HG02642 (cell line): ENCODE measurements around the gene F8.

Source experiments
- ATAC-seq: cut with Tn5 transposase; IDR thresholded peaks from one replicate; pipeline ENCODE4 v1.9.1; 2021; ENCODE audit warnings: mild to moderate bottlenecking; ENCODE audit not compliant: unreplicated experiment, poor library complexity

Gene F8

DNA sequence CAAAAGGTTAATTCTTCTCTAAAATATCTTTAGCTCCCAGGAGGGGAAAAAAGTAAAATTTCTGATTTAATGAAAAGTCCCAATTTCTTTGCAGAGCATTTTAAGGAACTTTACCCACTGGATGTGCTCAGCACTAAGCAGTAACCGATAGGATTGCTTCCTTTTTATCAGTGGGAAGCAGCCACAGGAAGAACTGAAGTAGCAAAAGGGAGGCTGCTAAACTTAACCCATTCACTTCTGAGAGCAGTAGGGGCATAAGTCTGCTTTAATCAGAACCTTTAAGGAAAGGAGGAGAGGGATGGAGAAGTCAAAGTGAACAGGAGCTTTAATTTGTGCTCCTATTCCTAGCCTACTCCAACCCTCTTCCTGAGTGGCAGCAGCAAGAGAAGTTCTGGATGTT, at the start of gene F8:
TSS of gene F8 (minus strand) at position 139 of the 400 bp plus-strand sequence. CDS start 171 bp downstream, outside the sequence.
- ATAC-seq: no peak

DNA sequence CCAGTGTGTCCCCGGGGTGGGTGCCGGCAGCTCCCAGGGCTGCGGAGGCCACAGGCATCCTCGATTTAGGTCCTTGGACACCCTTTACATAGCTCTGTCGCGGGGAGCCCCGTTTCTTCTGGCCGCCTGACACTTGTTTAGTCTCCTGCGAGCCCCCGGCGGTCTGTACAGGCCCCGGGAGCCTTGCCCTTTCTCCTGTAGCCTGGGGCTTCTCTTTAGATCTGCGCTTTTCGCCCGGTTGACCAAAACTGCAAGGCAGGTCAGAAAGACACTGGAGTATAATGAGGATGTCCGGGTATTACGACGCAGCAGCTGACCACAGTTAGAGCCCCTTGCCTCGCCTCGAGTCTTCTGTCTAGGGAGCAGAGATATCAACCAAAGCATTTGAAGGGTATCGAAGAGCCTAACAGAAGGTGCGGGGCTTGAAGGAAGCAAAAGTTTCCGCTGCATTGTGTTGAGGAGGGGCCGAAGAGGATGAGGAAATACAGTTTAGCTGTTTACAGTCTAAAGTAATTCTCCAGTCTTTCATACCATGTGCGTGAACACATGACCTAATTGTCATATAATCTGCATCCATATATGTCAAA, 49.3 kb upstream of the F8 start:
- ATAC-seq: peak; percentile 16

DNA sequence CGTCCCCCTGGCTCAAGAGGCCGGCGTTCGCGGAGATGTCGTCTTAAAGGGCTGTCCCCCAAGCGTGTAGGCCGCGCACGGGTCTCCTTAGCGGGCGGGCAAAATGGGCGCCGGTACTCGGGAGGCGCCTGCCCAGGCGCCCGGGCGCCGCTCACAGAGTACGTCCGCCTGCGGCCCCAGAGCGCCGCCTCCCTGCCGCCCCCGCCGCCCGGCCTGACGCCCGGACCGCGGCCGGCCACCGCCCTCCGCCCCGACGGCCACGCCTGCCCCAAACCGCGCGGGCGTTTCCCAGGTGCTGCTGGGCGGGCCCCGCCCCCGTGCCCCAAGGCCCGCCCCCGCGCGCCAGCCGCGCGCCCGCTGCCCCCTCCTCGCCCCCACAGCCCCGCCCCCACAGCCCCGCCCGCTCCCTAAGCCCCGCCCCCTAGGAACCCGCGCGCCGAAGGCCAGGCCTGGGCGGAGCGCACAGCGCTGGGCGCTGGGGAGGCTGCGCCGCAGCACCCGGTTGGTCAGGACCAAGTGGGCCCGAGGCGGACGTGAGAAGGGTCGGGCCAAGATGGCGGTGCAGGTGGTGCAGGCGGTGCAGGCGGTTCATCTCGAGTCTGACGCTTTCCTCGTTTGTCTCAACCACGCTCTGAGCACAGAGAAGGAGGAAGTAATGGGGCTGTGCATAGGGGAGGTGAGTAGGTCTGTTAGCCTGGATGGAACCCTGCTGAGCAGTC, 48.6 kb upstream of the F8 start, which contains the start of the genes BRCC3, CMC4 and MTCP1:
TSS of gene BRCC3 (plus strand) at position 534 of the 719 bp plus-strand sequence. CDS start at position 554, 20 bp downstream.
TSS of gene CMC4 (minus strand) at position 162 of the 719 bp plus-strand sequence. CDS start 7,113 bp downstream, outside the sequence.
TSS of gene MTCP1 (minus strand) at position 162 of the 719 bp plus-strand sequence. CDS start 5,126 bp downstream, outside the sequence.
- ATAC-seq: peak; percentile 92

- peak; percentile 27 for ATAC-seq
These were observed 48.1 kb upstream of the F8 start for GRCh38 chrX:155070663-155070974.

- ATAC-seq: no peak
These were observed 47.5 kb upstream of the F8 start for GRCh38 chrX:155070038-155070437.

DNA sequence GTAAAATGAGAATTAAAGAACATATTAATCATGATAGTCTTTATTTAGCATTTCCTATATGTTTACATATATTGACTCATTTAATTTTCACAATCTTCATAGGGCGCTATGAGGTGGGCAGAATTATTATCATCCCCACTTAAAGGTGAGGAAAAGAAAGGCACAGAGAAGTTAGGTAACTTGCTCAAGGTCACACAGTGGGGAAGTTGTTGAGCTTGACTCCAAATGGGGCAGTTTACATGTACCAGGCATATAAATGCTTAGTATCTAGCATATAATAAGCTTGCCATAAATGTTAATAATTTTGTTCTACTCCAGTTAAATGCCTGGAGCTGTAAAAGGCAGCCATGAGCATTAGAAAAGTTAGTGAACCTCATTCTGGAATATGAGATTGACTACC, 46.9 kb upstream of the F8 start:
- no peak for ATAC-seq

DNA sequence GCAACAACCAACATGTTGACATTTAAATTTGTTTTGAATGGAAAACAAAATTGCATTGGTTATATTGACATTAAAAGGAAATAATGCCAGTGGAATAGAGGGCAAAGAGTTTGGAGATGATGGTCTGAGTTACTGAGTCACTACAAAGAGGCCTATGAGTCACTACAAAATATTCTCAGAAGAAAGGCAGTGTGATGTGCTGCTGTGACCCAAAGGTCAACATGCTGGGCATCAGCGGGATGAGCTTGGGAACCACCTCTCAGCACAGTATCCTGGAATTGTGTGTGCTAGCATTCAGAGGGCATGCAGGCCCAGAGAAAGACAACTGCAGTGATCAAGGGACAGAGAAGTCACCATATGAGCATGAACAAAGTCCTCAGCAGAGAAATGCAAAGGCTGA, 45.6 kb upstream of the F8 start:
- ATAC-seq: no peak

DNA sequence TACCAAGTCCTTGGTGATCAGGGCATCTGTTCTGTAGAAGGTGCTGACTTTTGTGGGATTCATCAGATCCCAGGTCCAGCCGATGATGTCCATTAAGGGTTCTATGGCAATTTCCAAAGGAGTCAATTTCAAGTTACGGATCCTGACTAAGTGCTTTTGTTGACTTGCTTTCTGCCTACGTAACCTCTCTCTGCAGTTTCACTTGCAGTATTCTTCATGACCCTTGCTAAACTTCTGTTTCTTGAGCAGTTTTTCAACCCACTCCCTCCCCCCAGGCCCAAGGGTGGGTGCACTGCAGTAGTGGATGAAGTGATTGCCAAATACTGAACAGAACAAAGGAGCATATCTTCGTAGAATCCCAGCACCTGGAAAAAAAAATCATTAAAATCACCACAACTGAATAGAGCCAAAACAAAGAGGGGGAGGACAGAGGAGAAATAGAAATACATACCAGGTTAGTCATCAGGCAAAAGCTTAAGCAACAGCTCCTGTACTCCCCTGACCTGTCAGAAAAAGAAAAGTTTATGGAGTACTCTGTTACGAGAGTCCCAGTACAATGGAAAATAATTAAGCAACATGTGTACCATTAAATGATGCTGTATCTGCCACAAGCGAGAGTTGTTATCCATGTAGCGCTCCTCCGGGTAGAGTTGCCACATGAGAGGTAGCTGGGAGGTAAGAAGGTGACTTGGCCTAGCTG, 42.7 kb upstream of the F8 start:
- no peak for ATAC-seq

GRCh38 chrX:155061760-155062159, 39.2 kb upstream of the F8 start:
- ATAC-seq: no peak

DNA sequence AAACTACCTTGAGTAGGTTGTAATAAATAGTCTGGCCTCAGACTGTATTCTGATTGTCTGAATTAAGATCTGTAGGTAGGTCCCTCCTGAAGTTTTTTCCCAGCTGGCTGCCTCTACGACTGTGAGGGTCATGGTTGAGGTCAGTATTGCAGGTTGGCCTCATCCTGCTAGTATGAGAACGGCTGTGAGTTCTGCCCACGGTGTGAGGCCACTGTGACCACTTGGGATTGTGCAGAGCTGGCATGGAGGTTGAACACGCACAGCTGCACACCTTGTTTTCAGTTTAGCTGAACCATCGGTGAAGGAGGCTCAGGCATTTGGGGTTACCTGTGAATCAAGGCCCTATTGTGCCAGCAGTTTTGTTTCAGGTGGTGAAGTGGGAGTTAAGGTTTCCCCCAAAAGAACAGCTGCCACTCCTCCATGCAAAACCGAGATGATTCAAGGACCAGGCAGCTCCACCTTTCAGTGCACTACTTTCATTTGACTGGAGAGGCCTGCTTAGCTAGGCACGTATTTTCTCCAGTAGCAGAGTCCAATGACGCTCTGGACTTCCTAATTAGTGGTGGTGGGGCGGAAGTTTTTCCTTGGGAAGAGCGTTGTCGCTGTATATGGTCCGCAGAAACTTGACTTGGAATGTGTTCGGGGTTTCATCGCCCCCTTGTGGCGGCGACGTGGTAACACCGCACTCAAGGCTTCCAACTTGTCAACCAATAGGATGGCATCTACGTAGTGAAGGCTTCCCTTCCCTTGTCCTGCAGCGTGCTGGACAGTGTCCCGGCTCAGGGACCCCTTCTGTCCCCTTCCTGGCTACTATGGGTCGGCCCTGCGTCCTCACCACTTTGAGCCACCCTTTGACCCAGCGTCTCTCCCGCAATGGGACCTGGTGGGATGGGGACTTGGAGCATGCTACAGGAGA, 34.6 kb upstream of the F8 start:
- peak; percentile 74 for ATAC-seq

- ATAC-seq: no peak
These were observed 33.9 kb upstream of the F8 start for GRCh38 chrX:155056471-155056870.

DNA sequence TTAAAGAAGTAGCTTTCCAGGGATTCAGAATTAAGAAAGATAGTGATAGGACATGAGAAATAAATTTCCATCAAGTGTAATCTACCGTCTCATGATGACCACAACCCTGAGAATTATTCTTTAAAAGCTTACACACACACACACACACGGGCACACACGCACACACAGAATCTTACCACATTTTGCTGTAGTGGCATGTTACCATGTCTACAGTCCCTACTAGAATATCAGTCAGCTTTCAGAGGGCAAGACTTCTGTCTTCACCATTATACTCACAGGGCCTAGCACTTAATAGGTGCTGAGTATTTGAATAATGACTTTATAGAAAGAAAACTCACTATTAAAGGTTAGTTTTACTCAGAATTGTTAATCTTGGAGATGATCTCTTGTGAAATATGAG, 33.0 kb upstream of the F8 start:
- ATAC-seq: no peak

DNA sequence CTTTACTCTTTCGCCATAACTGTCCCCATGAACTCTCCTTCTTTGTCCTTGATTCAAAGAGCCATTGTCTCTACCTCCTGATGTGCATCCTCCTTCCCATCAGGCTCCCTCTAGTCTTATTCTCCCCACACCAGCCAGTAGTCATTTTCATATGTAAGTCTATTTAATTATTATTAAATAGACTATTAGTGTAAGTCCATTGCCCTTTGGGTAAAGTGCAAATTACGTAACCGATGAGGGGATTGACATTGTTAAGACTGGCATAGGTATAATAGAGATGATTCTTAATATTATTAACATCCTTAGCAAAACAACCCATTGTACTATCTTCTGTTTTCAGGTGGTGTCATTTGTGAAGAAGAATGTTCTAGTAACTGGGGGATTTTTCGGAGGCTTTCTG, 31.7 kb upstream of the F8 start:
- ATAC-seq: no peak

GRCh38 chrX:155053656-155054055, 31.1 kb upstream of the F8 start:
- ATAC-seq: no peak

DNA sequence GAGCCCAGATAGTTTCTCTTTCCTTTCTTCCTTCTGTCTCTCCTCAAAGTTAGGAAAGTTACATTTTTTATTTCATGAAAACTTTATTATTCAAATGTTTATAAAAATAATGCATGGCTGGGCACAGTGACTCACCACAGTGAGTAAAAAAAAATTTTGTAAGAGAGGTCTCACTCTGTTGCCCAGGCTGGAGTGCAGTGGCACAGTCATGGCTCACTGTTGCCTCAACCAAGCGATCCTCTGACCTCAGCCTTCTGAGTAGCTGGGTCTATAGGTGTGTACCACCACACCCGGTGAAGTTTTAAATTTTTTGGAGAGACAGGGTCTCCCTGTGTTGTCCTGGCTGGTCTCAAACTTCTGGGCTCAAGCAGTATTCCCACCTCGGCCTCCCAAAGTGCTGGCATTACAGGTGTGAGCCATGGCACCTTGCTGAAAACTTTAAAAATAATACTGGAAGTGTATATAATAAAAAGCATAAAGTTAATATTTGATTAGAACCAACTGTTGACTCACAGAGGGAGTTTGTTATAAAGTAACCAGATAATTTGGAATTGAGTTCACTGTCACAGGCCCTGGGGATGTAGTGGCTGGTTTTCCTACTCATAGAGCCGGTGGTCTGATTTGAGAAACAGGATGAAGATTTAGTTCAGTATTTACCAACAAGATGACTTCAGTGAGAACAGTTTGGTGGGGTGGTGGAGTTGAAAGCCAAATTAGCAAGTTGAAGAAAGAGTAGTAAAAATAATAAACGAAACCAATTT, 30.4 kb upstream of the F8 start:
- ATAC-seq: no peak

DNA sequence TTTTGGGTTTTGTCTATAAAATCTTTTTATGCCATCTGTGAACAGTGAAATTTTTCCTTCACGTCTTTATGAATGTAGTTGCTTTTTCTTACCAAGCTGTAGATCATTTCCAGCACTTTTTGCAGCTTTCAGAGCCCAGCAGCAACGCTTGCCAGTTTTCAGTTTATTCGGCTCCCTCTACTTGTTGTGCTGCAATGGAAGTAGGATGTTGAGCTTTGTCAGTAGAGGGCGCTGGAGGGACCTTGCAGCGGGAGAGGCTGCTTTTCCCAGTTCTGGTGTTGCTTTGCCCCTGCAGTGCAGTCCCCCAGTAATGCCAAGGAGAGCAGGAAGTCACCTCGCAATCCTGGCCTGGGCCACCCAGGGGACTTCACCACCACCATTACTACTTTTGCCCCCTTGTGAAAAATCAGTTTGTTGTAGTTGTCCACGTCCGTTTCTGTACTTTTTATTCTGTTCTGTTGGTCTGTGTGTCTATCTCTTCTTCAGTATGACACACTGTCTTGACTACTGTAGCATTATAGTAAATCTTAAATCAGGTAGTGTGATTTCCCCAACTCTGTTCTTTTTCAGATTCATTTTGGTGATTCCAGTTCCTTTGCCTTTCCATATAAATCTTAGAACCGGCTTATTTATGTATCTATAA, 26.6 kb upstream of the F8 start:
- ATAC-seq: no peak

- no peak for ATAC-seq
These were observed 24.4 kb upstream of the F8 start for GRCh38 chrX:155046811-155047528.

- no peak for ATAC-seq
These were observed 23.7 kb upstream of the F8 start for GRCh38 chrX:155046129-155046810.
